KMS-11 (cell line): ENCODE measurements around the gene MGME1.

ENCODE experiments used
- H2AFZ ChIP-seq: fragments of 200-600 bp; sonication (generic); 2 replicates; pipeline ENCODE4 v1.6.1; 2016; ENCODE audit warnings: antibody characterized with exemption, mixed run types, low read depth
- H3K27ac ChIP-seq: fragments of 200-600 bp; sonication (generic); 2 replicates; pipeline ENCODE4 v1.6.1; 2016; ENCODE audit warnings: mild to moderate bottlenecking, mixed run types
- H3K27me3 ChIP-seq: fragments of 200-600 bp; sonication (generic); 2 replicates; pipeline ENCODE4 v1.6.1; 2017; ENCODE audit warnings: mild to moderate bottlenecking, low read depth, mixed run types, moderate library complexity; ENCODE audit not compliant: insufficient read depth
- H3K36me3 ChIP-seq: fragments of 200-600 bp; sonication (generic); 2 replicates; pipeline ENCODE4 v1.6.1; 2017; ENCODE audit warnings: mild to moderate bottlenecking, mixed run types; ENCODE audit not compliant: insufficient read depth
- H3K4me1 ChIP-seq: fragments of 200-600 bp; sonication (generic); 2 replicates; pipeline ENCODE4 v1.6.1; 2016; ENCODE audit warnings: mild to moderate bottlenecking, low read depth, mixed run types; ENCODE audit not compliant: poor library complexity, severe bottlenecking
- H3K4me2 ChIP-seq: fragments of 200-600 bp; sonication (generic); 2 replicates; pipeline ENCODE4 v1.7.0; 2016; ENCODE audit warnings: mild to moderate bottlenecking, mixed run types
- H3K4me3 ChIP-seq: fragments of 200-600 bp; sonication (generic); IDR thresholded peaks from 2 replicates; pipeline ENCODE4 v1.6.1; 2017; ENCODE audit warnings: low read depth, low read length, mixed read lengths; ENCODE audit not compliant: insufficient read depth
- H3K79me2 ChIP-seq: fragments of 200-600 bp; sonication (generic); 2 replicates; pipeline ENCODE4 v1.6.1; 2016; ENCODE audit warnings: low read depth, mixed run types; ENCODE audit not compliant: insufficient read depth
- H3K9ac ChIP-seq: fragments of 200-600 bp; sonication (generic); 2 replicates; pipeline ENCODE4 v1.6.1; 2016; ENCODE audit warnings: mild to moderate bottlenecking, mixed run types
- H4K20me1 ChIP-seq: fragments of 200-600 bp; sonication (generic); 2 replicates; pipeline ENCODE4 v1.6.1; 2016; ENCODE audit warnings: mild to moderate bottlenecking, mixed run types; ENCODE audit not compliant: insufficient read depth
- CTCF ChIP-seq: fragments of 200-600 bp; sonication (generic); conservative IDR thresholded peaks from 2 replicates; pipeline ENCODE4 v1.6.1; 2017; ENCODE audit warnings: low read depth, mild to moderate bottlenecking, antibody characterized with exemption, low read length, moderate library complexity, mixed read lengths

The MGME1 gene

GRCh38 chr20:18011482-18011881 is 42.7 kb downstream of the MGME1 start:
- H3K4me3 ChIP-seq = no peak overlapping the region
- no peak for TF ChIP-seq CTCF
- H3K4me2 ChIP-seq = no peak overlapping the region
- H2AFZ ChIP-seq = no peak overlapping the region
- H3K9ac ChIP-seq = no peak overlapping the region
- H3K27ac ChIP-seq = no peak overlapping the region
- H3K79me2 ChIP-seq = no peaks in the 10 kb centered on the region
- no peaks in the 10 kb centered on the region for H3K36me3 ChIP-seq
- H3K4me1 ChIP-seq = no peaks in the 10 kb centered on the region
- no peaks in the 10 kb centered on the region for H3K27me3 ChIP-seq
- H4K20me1 ChIP-seq = no peaks in the 10 kb centered on the region

GRCh38 chr20:18011951-18012645 is 43.3 kb downstream of the MGME1 start:
- no peaks in the 10 kb centered on the region for H3K4me1 ChIP-seq
- no peak overlapping the region for H3K27ac ChIP-seq
- H3K4me2 ChIP-seq = no peak overlapping the region
- H3K4me3 ChIP-seq = no peak overlapping the region
- no peak for TF ChIP-seq CTCF
- no peak overlapping the region for H2AFZ ChIP-seq
- H4K20me1 ChIP-seq = no peaks in the 10 kb centered on the region
- H3K79me2 ChIP-seq = no peaks in the 10 kb centered on the region
- H3K36me3 ChIP-seq = no peaks in the 10 kb centered on the region
- H3K9ac ChIP-seq = no peak overlapping the region
- no peaks in the 10 kb centered on the region for H3K27me3 ChIP-seq

- Histone ChIP-seq H3K4me3 (no peak overlapping the region), H3K4me1 (no peaks in the 10 kb centered on the region), H3K9ac (no peak overlapping the region), H4K20me1 (no peaks in the 10 kb centered on the region), H3K36me3 (no peaks in the 10 kb centered on the region), H3K79me2 (no peaks in the 10 kb centered on the region), H2AFZ (no peak overlapping the region), H3K4me2 (no peak overlapping the region), H3K27me3 (no peaks in the 10 kb centered on the region), H3K27ac (no peak overlapping the region)
- no peak for TF ChIP-seq CTCF
Measured at GRCh38 chr20:18012901-18013300, 44.1 kb downstream of the MGME1 start.

- Histone ChIP-seq H3K79me2 (no peaks in the 10 kb centered on the region), H3K4me3 (no peak overlapping the region), H3K27ac (no peak overlapping the region), H3K27me3 (no peaks in the 10 kb centered on the region), H3K36me3 (no peaks in the 10 kb centered on the region), H3K4me1 (no peaks in the 10 kb centered on the region), H3K9ac (no peak overlapping the region), H4K20me1 (no peaks in the 10 kb centered on the region), H3K4me2 (no peak overlapping the region), H2AFZ (no peak overlapping the region)
- no peak for TF ChIP-seq CTCF
Measured at GRCh38 chr20:18014411-18014810, 45.6 kb downstream of the MGME1 start.
